Measurements from ENCODE around the gene TMEM121B. TPM values are rescaled to one million over a fixed set of nuclear protein-coding genes. Genes with fewer than 3 reads are reported as not detected.

Gene TMEM121B
- total and polyA plus RNA-seq, 5 donors from 2014 or later: 0.03 to 0.10 TPM; not detected in 3

DNA sequence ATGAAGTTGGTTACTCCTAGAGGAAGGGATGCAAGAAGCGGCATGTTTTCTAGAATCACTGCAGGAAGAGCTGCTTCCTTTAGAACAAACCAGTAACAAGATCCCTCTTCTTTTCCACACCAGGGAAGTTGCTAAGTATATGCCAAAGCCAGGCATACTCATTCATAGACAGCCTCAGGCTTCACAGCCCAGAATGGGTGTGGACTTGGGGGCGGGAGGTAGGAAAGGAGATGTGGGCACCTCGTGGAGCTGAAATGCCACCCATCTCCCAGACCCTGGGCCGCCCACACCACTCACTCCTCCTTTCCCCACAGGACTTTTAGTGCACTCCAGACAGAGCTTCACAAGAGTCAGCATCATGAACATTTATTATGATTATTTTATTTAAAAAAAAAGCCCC is 16.0 kb upstream of the TMEM121B start:
- no peak for DNase-seq
- no peak for ATAC-seq (ENCODE audit: low read depth in 2 of 2)
- Mint-ChIP-seq H3K36me3 (peaks cover 29% of the 10 kb centered on the region), H3K27me3 (no peaks in the 10 kb centered on the region), H3K27ac (peak overlapping the region in 1 of 3 donors; percentile 62), H3K9me3 (peaks cover 0 to 2% (median 0%) of the 10 kb centered on the region in 7 donors), H3K4me3 (no peak overlapping the region), H3K4me1 (no peaks in the 10 kb centered on the region)
- Histone ChIP-seq H3K4me1 (ENCODE audit: control insufficient read depth, insufficient read depth, low read length, poor library complexity, severe bottlenecking) (no peaks in the 10 kb centered on the region), H3K4me3 (ENCODE audit: low read depth, low read length) (no peak overlapping the region), H3K27me3 (ENCODE audit: control insufficient read depth, insufficient read depth, low read length) (no peaks in the 10 kb centered on the region), H3K9me3 (ENCODE audit: control insufficient read depth in 2 of 2, low read length in 2 of 2) (no peaks in the 10 kb centered on the region), H3K27ac (ENCODE audit: insufficient read depth, low read length, poor library complexity, severe bottlenecking) (no peak overlapping the region), H3K36me3 (ENCODE audit: control insufficient read depth, insufficient read depth, low read length) (peaks cover 30% of the 10 kb centered on the region)

DNA sequence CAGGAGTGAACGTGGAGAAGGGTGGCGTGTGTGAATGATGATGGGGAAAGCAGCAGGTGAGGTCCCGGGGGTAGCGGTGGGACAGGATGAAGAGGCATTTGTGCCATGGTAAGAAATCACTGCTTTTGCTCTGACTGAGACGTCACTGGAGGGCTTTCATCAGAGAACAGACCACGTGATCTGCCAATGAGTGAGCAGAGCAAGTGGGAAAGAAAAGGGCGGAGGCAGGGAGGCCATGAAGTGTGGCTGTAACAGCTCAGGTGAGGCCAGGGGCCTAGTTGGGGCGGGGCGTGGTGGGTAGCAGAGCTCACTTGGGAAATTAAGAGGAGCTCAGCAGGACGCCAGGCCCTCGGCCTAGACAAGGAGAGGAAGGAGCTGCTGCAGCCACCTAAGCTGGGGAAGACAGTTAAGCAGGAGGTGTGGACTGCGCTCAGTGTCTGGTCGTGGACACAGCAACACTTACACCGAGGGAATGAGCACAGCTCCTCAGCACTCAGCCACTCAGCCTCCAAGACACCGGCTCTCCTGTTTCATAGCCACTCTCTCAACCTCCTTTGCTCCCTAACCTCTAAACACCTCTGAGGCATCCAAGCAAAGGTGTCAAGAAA is 14.1 kb upstream of the TMEM121B start:
- Histone ChIP-seq H3K9me3 (ENCODE audit: control insufficient read depth in 2 of 2, low read length in 2 of 2) (no peaks in the 10 kb centered on the region), H3K27ac (ENCODE audit: insufficient read depth, low read length, poor library complexity, severe bottlenecking) (no peak overlapping the region), H3K27me3 (ENCODE audit: control insufficient read depth, insufficient read depth, low read length) (no peaks in the 10 kb centered on the region), H3K4me1 (ENCODE audit: control insufficient read depth, insufficient read depth, low read length, poor library complexity, severe bottlenecking) (no peaks in the 10 kb centered on the region), H3K4me3 (ENCODE audit: low read depth, low read length) (no peak overlapping the region), H3K36me3 (ENCODE audit: control insufficient read depth, insufficient read depth, low read length) (peaks cover 21% of the 10 kb centered on the region)
- Mint-ChIP-seq H3K9me3 (peaks cover 0 to 2% (median 0%) of the 10 kb centered on the region in 7 donors), H3K4me1 (no peaks in the 10 kb centered on the region), H3K27ac (no peak overlapping the region), H3K4me3 (no peak overlapping the region), H3K27me3 (no peaks in the 10 kb centered on the region), H3K36me3 (peaks cover 23% of the 10 kb centered on the region)
- ATAC-seq (ENCODE audit: low read depth in 2 of 2): no peak
- no peak for DNase-seq

DNA sequence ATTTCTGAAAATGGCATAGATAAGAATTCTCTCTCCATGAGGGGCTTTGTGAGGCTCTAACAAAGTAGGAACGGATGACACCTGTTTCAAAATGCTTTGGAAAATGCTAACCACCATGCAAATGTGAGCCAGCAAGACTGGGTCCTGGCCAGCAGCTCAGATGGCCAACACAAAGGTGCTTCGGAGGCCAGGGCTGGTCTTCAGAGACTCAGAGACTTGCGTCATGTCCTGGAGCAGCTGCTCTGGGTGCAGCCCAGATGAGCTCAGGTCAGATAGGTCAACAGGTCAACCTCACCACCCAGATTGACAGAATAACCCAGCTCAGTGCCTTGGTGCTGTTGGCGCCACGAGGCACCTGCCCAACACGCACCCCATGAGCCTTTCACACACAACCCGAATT is 12.0 kb upstream of the TMEM121B start:
- H3K27me3 ChIP-seq (ENCODE audit: control insufficient read depth, insufficient read depth, low read length): no peaks in the 10 kb centered on the region
- no peak overlapping the region for H3K27ac Mint-ChIP-seq
- ATAC-seq (ENCODE audit: low read depth in 2 of 2) (no peak), DNase-seq (no peak)
- no peaks in the 10 kb centered on the region for H3K27me3 Mint-ChIP-seq
- H3K4me3 Mint-ChIP-seq: no peak overlapping the region
- H3K27ac ChIP-seq (ENCODE audit: insufficient read depth, low read length, poor library complexity, severe bottlenecking): no peak overlapping the region
- H3K4me3 ChIP-seq (ENCODE audit: low read depth, low read length): no peak overlapping the region
- peaks cover 0 to 2% (median 0%) of the 10 kb centered on the region in 7 donors for H3K9me3 Mint-ChIP-seq
- no peaks in the 10 kb centered on the region for H3K9me3 ChIP-seq (ENCODE audit: control insufficient read depth in 2 of 2, low read length in 2 of 2)
- H3K4me1 Mint-ChIP-seq: no peaks in the 10 kb centered on the region
- H3K4me1 ChIP-seq (ENCODE audit: control insufficient read depth, insufficient read depth, low read length, poor library complexity, severe bottlenecking): no peaks in the 10 kb centered on the region
- peaks cover 9% of the 10 kb centered on the region for H3K36me3 ChIP-seq (ENCODE audit: control insufficient read depth, insufficient read depth, low read length)
- peaks cover 13% of the 10 kb centered on the region for H3K36me3 Mint-ChIP-seq

DNA sequence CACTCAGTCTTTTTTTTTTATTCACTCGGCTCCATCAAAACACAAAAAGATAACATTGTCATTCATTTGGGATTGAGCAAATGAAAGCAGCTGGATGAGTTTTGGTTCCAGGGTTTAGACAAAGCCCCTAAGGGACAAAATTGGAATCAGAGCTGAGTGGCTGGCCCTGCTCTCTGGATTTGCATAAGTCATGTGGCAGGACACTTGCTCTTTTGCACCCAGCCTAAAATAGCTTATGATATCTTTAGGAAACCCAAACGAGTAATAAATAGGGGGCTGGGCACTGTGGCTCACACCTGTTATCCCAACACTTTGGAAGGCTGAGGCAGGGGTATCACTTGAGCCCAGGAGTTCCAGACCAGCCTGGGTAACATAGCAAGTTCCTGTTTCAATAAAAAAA is 11.0 kb upstream of the TMEM121B start:
- Mint-ChIP-seq H3K27ac (no peak overlapping the region), H3K9me3 (peaks cover 0 to 4% (median 0%) of the 10 kb centered on the region in 7 donors), H3K36me3 (peaks cover 11% of the 10 kb centered on the region), H3K27me3 (peaks cover 1% of the 10 kb centered on the region), H3K4me1 (no peaks in the 10 kb centered on the region), H3K4me3 (no peak overlapping the region)
- Histone ChIP-seq H3K4me3 (ENCODE audit: low read depth, low read length) (no peak overlapping the region), H3K36me3 (ENCODE audit: control insufficient read depth, insufficient read depth, low read length) (no peaks in the 10 kb centered on the region), H3K9me3 (ENCODE audit: control insufficient read depth in 2 of 2, low read length in 2 of 2) (no peaks in the 10 kb centered on the region), H3K4me1 (ENCODE audit: control insufficient read depth, insufficient read depth, low read length, poor library complexity, severe bottlenecking) (no peaks in the 10 kb centered on the region), H3K27me3 (ENCODE audit: control insufficient read depth, insufficient read depth, low read length) (no peaks in the 10 kb centered on the region), H3K27ac (ENCODE audit: insufficient read depth, low read length, poor library complexity, severe bottlenecking) (no peak overlapping the region)
- ATAC-seq (ENCODE audit: low read depth in 2 of 2): no peak
- no peak for DNase-seq

DNA sequence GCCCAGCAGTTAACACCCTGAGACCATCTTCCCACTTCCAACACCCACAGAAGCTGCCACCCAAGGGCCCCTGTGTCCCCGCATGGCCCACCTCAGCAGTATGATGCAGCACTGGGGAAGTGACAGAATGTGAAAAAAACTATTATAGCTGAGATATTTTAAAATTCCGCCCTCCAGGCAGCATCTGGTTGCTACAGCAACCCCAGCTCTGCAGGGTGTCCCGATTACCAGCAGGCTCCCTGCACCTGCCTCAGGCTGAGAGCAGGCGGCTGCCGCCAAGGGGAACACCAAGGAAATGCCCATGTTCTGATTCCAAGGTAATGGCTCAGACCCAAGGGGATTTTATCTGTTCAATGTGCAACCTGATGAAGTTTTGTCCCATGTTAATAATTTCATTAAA is 10.5 kb upstream of the TMEM121B start:
- H3K4me3 Mint-ChIP-seq: no peak overlapping the region
- peaks cover 5% of the 10 kb centered on the region for H3K27me3 Mint-ChIP-seq

DNA sequence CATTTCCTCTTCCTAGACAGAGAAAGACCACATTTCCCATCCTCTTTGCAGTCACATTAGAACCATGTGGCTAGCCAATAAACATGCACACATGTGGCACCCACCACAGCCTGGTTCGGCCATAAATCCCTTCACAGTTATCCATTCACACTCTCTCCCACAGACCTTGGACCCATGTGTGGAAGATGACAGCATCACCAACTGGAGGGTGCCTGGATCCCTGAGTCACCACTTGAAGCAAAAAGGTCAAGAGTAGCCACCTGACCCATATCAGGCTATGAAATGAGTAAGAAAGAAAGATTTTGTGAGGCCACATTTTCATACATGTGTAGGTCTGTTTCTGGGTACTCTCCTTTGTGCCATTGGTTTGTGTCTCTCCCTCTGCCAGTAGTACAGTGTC is 9.0 kb upstream of the TMEM121B start:
- H3K9me3 ChIP-seq (ENCODE audit: control insufficient read depth in 2 of 2, low read length in 2 of 2): no peaks in the 10 kb centered on the region
- no peak overlapping the region for H3K4me3 Mint-ChIP-seq
- no peak overlapping the region for H3K27ac ChIP-seq (ENCODE audit: insufficient read depth, low read length, poor library complexity, severe bottlenecking)
- H3K36me3 Mint-ChIP-seq: peaks cover 6% of the 10 kb centered on the region
- DNase-seq: no peak
- H3K27ac Mint-ChIP-seq: peak overlapping the region in 1 of 3 donors; percentile 71
- H3K9me3 Mint-ChIP-seq: peaks cover 0 to 4% (median 0%) of the 10 kb centered on the region in 7 donors
- H3K4me1 ChIP-seq (ENCODE audit: control insufficient read depth, insufficient read depth, low read length, poor library complexity, severe bottlenecking): no peaks in the 10 kb centered on the region
- H3K4me3 ChIP-seq (ENCODE audit: low read depth, low read length): no peak overlapping the region
- ATAC-seq (ENCODE audit: low read depth in 2 of 2): no peak
- peaks cover 5% of the 10 kb centered on the region for H3K27me3 Mint-ChIP-seq
- no peaks in the 10 kb centered on the region for H3K27me3 ChIP-seq (ENCODE audit: control insufficient read depth, insufficient read depth, low read length)
- no peaks in the 10 kb centered on the region for H3K4me1 Mint-ChIP-seq
- no peaks in the 10 kb centered on the region for H3K36me3 ChIP-seq (ENCODE audit: control insufficient read depth, insufficient read depth, low read length)

More for the DNA sequence above, 10.5 kb upstream of the TMEM121B start:
- ATAC-seq (ENCODE audit: low read depth in 2 of 2): no peak
- H3K27me3 ChIP-seq (ENCODE audit: control insufficient read depth, insufficient read depth, low read length): no peaks in the 10 kb centered on the region
- peaks cover 7% of the 10 kb centered on the region for H3K36me3 Mint-ChIP-seq
- no peaks in the 10 kb centered on the region for H3K9me3 ChIP-seq (ENCODE audit: control insufficient read depth in 2 of 2, low read length in 2 of 2)
- H3K27ac ChIP-seq (ENCODE audit: insufficient read depth, low read length, poor library complexity, severe bottlenecking): no peak overlapping the region
- H3K4me1 ChIP-seq (ENCODE audit: control insufficient read depth, insufficient read depth, low read length, poor library complexity, severe bottlenecking): no peaks in the 10 kb centered on the region
- no peak for DNase-seq
- H3K27ac Mint-ChIP-seq: no peak overlapping the region
- no peaks in the 10 kb centered on the region for H3K4me1 Mint-ChIP-seq
- H3K4me3 ChIP-seq (ENCODE audit: low read depth, low read length): no peak overlapping the region
- peaks cover 0 to 4% (median 0%) of the 10 kb centered on the region in 7 donors for H3K9me3 Mint-ChIP-seq
- H3K36me3 ChIP-seq (ENCODE audit: control insufficient read depth, insufficient read depth, low read length): no peaks in the 10 kb centered on the region

DNA sequence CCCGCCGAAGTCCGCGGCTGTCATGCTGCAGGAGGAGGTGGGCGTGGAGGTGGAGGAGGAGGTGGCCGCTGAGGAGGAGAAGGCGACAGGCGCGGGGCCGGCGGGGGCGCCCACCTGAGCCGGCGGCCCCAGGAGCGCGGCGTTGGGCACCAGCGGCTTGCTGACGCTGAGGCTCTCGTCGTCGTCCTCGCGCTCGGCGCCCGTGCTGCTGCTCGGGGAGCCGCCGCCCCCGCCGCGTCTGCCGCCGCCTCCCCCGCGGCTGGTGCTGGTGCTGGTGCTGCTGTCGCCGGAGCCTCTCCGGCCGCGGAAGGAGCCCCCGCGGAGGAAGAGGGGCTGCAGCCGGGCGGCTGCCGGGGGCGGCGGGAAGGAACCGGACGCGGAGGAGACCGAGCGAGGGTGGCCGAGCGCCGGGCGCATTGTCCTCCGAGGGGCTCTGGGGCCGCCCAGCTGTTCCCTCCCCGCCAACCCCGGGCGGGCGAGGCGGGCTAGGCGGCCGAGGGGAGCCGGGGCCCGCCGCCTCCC is 388 bp downstream of the TMEM121B start:
- no peak overlapping the region for H3K4me3 Mint-ChIP-seq
- DNase-seq: no peak
- H3K4me3 ChIP-seq (ENCODE audit: low read depth, low read length): no peak overlapping the region

DNA sequence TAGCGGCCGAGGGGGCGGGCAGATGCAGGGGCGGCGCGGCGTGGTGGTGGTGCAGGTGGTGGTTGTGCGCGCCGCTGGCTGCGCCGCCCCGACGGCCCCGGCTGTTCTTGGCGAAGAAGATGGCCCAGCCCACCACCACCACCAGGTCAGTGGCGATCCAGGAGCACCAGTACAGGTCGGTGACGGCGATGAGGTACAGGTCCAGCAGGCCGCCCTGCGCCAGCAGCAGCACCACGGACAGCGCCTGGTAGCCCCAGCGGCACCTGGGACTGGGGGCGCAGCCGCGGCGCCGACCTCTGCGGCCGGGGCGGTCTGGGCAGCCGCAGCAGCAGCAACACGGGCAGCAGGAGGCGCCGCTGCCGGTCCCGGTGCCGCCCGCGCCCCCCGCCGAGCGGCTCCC is 879 bp downstream of the TMEM121B start:
- no peaks in the 10 kb centered on the region for H3K36me3 Mint-ChIP-seq
- Histone ChIP-seq H3K9me3 (ENCODE audit: control insufficient read depth in 2 of 2, low read length in 2 of 2) (no peaks in the 10 kb centered on the region), H3K4me3 (ENCODE audit: low read depth, low read length) (no peak overlapping the region), H3K27ac (ENCODE audit: insufficient read depth, low read length, poor library complexity, severe bottlenecking) (no peak overlapping the region), H3K36me3 (ENCODE audit: control insufficient read depth, insufficient read depth, low read length) (no peaks in the 10 kb centered on the region), H3K4me1 (ENCODE audit: control insufficient read depth, insufficient read depth, low read length, poor library complexity, severe bottlenecking) (peaks cover 54% of the 10 kb centered on the region), H3K27me3 (ENCODE audit: control insufficient read depth, insufficient read depth, low read length) (peaks cover 8% of the 10 kb centered on the region)
- no peaks in the 10 kb centered on the region for H3K9me3 Mint-ChIP-seq
- peak; percentile 30 to 43 for ATAC-seq (ENCODE audit: low read depth in 2 of 2)
- peak in 2 of 3 donors; percentile 33 to 47 for DNase-seq
- peaks cover 20 to 50% (median 35%) of the 10 kb centered on the region in 4 donors for H3K4me1 Mint-ChIP-seq
- no peak overlapping the region for H3K4me3 Mint-ChIP-seq
- H3K27ac Mint-ChIP-seq: no peak overlapping the region
- H3K27me3 Mint-ChIP-seq: peaks cover 45% of the 10 kb centered on the region

More for the DNA sequence above, 388 bp downstream of the TMEM121B start:
- Histone ChIP-seq H3K36me3 (ENCODE audit: control insufficient read depth, insufficient read depth, low read length) (no peaks in the 10 kb centered on the region), H3K4me1 (ENCODE audit: control insufficient read depth, insufficient read depth, low read length, poor library complexity, severe bottlenecking) (peaks cover 52% of the 10 kb centered on the region), H3K27me3 (ENCODE audit: control insufficient read depth, insufficient read depth, low read length) (peaks cover 8% of the 10 kb centered on the region), H3K9me3 (ENCODE audit: control insufficient read depth in 2 of 2, low read length in 2 of 2) (no peaks in the 10 kb centered on the region), H3K27ac (ENCODE audit: insufficient read depth, low read length, poor library complexity, severe bottlenecking) (no peak overlapping the region)
- Mint-ChIP-seq H3K36me3 (no peaks in the 10 kb centered on the region), H3K9me3 (no peaks in the 10 kb centered on the region), H3K27me3 (peaks cover 45% of the 10 kb centered on the region), H3K4me1 (peaks cover 19 to 45% (median 31%) of the 10 kb centered on the region in 4 donors), H3K27ac (no peak overlapping the region)
- peak in 1 of 2 donors; percentile 10 for ATAC-seq (ENCODE audit: low read depth in 2 of 2)

Data from CD4-positive, CD25-positive, alpha-beta regulatory T cell (primary cell).